ENCODE data around the gene BEND2.

GRCh38 chrX:18174971-18175370, 45.7 kb downstream of the BEND2 start:
- TF ChIP-seq CTCF (IDR thresholded peaks at IDR 0.05) (no peak), POLR2AphosphoS5 (IDR thresholded peaks at IDR 0.05) (no peak), POLR2A (IDR thresholded peaks at IDR 0.05; ENCODE audit: low read depth) (no peak)

Data from esophagus muscularis mucosa (tissue), 3 donors.